Activated naive CD4-positive, alpha-beta T cell treated with Interleukin-2 at 50 U/mL for 16 hours (primary cell): ENCODE results near the gene CCNI2.
A peak's percentile ranks its signal among the peaks of the same experiment; 100 is the strongest.

Experiments used
- DNase-seq: peaks from one replicate; pipeline ENCODE4 v3.0.0-alpha.2; 2020

Gene CCNI2

DNA sequence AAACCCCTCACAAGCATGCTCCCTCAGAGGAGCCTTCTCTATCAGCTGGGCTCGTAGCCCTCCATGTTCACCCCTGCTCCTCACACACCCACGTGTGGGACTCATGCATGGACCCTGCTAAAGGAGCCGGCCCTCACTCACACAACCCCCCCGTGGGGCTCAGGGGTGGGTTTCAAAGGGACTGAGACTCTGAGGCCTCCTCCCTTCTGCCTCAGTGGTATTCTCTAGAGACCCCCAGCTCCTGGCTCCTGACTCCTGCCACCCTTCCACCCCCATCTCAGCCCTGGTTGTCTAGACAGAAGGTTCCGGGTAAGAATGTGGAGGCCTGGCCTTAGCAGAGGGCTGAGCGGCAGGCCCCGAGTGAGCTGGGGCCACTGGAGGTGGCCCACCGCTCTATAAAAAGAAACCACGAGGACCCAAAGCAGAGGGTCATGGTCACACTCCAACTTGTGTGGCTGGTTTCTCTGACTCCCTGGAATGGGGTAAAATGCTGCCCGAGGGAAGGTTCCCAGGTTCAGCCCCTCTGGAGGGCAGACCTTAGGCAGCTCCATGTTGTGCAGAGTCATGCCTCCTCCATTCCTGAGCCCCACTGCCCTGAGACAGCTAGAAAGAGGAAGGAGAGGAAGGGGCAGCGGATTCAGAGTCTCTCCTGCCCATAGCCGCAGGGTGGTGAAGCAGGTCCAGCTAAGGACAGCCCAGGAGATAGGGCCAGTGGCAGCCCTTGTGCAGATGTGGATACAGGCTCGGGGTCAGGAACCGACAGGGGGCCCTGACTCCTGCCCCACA is 19.0 kb downstream of the CCNI2 start:
- DNase-seq: no peak

GRCh38 chr5:132766806-132767055 is 19.5 kb downstream of the CCNI2 start:
- no peak for DNase-seq

- DNase-seq: no peak
Observed at GRCh38 chr5:132767150-132767549, 19.9 kb downstream of the CCNI2 start.

DNA sequence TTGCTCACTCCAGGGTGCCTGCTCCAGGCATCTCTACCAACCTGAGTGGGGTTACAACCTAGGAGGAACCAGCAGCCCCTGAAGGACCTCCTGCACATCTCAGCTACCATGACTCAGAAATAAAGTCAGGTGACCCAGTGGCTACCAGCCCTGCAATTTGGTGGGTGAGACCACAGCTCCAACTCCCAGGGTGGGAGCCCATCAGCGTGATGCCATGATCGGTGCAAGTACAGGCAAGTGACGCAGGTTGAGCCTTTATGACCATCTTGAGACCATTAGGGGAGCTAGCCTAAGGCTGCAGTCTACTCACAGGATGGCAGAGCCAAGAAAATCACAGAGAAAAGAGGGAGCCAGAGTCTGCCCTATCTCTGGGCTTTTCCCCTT is 21.3 kb downstream of the CCNI2 start:
- no peak for DNase-seq

DNA sequence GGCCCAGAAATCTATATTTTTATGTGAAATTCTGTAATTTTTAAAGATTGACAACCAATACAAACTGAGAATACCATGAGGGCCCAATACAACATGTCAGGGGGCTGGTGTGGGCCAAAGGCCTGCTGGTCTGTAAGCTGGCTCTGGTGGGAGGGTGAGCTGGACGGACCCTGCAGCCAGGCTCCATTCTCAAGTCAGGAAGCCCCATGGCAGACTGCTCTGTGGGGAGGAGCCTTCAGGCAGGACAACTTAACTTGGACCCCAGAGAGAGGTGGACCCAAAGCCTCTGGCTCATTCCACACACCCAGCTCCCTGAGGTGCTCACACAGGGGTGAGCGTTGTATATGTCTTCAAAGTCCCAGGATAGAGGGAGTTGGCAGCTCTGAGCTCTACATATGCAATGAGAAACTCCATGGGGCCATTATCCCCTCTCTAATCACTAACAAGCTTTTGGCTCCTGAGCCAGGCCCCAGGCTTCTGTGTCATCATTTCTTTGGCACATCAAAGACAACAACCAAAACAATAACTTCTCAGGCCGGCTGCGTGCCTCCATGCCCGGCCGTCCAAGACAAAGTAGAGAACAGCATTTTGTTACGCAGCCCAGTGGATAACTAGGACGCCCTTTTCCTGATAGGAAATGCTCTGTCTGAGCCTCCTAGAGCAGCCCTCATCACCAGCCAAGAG is 23.4 kb downstream of the CCNI2 start:
- DNase-seq: no peak

DNA sequence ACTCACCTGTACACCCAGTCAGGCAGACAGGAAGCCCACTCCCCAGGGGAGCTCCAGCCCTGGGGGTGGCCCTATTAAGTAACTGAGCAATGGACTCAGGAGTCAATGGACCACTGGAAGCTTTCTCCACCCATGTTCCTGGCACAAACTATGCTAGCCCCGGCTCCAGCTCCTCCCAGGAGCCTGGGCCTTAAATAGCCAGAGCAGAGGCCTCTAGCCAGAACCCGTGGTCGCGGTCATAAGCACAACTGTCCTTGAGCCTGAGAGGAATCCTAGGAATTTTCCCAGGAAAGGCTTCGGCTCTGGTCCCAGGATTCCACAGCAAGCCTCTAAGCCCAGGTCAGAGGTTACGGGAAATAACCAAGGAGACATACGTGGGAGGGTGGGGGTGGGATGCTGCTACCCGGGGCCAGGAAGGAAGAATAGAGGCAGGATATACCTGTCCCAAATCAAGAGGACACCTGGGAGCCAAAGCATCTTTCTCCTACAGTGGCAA is 24.3 kb downstream of the CCNI2 start:
- DNase-seq: no peak

- DNase-seq: no peak
Observed at GRCh38 chr5:132772291-132773070, 25.3 kb downstream of the CCNI2 start.

- no peak for DNase-seq
Observed at GRCh38 chr5:132773114-132773513, 25.9 kb downstream of the CCNI2 start.

DNA sequence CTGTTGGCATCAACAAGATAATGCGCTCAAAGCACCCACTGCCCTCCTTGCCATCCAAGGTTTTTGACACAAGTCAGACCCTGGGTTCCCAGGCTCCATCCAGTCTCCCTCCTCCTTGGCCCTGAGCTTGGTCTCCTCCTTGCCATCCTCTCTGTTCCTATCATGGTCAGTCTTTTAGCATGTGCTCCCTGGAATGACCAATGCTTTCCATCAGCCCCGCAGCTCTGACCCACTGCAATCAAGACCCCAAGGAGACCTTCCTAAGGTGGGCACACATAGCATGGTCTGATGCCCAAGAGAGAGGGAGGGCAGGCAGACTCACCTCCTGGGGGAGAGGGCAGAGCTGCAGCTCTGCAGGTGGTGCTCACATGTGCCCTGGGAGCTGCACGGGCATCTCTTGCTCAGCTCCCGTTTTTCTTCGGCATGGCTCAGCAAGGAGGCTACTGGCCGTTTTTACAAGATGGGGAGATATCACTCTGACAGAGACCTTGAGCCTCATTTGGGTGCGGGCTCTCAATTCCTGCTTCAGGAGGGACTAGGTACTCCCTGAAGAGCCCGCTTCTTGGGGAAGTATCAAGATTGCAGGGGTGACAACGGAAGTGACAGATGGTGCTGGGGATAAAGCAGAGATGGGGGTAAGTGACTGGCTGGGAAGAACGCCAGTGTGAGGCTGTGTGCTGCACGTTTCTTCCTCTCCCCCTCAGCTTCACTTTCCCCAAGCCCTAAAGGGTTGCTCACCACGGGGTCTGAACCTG is 26.6 kb downstream of the CCNI2 start:
- no peak for DNase-seq

- DNase-seq: no peak
Observed at GRCh38 chr5:132774406-132774805, 27.2 kb downstream of the CCNI2 start.

DNA sequence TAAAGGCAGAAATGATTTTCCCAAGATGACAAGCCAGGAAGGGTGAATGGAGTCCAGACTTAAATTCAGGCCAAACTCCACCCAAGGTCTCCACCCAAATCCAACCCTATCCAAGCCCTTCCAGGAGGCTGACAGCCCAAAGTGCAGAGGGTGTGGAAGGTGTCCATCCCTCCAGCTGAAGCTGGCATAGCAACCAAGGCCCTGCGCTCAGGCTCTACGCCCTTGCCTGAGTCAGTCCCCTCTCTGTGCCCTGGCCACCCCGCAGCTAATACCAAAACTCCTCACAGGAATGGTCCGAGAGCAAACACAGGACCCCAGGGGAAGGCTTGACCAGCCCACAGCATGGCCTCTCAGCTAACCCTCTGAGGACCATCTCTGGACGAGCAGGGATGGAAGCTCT is 27.7 kb downstream of the CCNI2 start:
- DNase-seq: no peak

DNA sequence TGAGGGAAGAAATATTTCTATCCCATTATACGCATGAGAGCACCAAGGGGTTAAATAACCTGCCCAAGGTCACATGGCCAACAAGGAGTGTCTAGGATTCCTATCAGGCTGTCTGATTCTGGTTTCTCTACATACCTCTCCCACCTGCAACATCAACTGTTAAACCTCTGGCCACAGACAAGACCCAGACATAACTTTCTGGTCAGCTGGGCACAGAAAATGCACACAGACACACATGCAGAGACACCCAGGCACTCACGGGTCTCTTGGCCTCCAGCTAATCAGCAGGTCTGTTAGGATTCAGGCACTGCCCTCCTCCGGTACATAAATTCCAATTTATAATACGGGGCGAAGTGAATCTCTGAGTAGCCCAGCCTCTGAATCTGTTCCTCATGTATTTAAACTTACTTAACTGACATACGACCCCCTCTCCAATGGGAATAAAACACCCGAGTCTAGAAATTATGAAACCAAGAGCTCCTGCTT is 28.3 kb downstream of the CCNI2 start:
- no peak for DNase-seq

- no peak for DNase-seq
Observed at GRCh38 chr5:132776131-132776937, 29.1 kb downstream of the CCNI2 start.

DNA sequence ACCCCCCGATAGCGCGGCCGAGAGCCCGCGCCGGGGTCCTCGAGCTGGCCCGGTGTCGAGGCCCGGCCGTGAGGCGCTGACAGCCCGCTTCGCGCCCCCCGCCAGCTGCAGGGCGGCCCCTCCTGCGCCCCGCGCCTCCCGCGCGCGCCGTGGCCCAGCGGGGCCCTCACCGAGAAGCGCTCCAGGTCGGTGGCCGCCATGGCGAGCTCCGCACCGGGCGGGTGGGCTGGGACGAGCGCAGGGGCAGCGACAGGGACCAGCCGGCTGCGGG is 29.6 kb downstream of the CCNI2 start:
- DNase-seq: no peak

GRCh38 chr5:132777209-132778069 is 30.2 kb downstream of the CCNI2 start, which contains the start of gene SEPTIN8:
TSS of gene SEPTIN8 (minus strand) at chr5:132777239. CDS start at chr5:132777137, 102 bp downstream.
- peak; percentile 46 for DNase-seq

GRCh38 chr5:132778129-132778528 is 30.9 kb downstream of the CCNI2 start:
- DNase-seq: no peak

DNA sequence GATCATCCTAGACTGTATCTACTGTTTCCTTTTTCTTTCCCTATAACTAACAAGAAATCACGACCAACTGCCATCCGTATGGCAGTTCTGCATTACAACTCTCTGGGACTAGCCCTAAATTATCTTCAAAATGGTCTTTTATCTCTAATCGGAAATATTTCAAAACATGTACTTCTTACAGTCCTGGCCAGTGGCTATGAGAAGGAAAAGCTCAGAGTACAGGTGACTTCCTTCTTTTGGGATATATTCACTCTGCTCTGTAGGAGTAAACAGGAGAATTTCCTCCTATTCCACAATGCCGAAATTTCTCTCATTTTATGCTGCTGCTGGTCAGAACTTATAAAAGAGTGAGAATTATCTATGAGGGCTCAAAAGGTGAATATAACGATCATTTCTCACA is 31.6 kb downstream of the CCNI2 start:
- no peak for DNase-seq

DNA sequence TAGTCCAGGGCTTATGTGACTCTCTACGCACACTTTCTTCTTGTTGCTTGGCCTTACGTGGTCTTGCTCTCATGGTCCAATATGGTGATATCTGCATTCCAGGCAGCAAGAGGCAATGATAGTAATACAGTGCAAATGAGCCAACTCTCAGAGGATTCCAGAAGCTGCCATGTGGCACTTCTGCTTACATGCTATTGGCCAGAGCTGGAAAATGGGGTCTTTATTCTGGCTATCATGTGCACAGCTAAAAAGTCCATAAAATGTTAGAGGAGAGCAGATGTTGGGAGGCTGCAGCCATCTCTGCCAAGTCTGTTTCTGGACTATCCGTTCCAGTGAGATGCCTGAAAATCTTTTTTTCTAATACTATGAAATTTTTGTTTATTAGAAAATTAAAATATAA is 32.7 kb downstream of the CCNI2 start:
- no peak for DNase-seq

DNA sequence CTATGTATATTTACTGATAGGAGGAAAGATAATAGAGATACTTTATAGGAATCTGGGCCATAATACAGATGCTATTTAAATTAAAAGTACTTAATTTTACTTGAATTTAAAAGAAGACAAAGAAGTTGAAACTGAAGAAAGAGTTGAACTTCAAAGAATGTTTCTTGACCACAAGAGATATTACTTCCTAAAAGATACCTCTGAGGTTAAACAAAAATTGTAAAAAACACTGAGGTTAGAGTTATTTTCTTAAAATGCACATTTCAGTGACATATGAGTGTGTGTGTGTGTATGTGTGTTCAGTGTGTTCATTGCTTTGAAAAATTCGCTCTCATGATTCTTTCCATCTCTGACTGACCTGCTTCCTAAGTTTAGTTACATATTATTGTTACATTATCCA is 33.4 kb downstream of the CCNI2 start:
- DNase-seq: no peak

DNA sequence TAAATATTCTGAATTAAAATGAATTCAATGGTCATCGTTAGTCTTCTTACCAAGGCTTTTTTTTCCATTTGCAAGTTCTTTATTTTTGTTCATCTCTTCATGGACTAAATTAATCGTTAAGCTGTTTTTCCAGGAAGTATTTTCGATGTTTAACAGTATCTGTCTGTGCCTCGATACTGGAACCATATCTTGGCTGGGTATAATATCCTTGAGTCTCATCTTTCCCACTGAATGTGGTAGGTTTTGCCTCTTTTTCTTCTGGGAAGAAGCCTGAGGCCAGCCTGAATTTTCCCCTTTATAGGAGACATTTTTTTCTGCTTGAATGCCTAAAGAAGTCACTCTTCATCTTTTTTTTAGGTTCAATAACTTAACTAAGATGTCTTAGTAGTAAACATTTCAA is 33.8 kb downstream of the CCNI2 start:
- DNase-seq: no peak

DNA sequence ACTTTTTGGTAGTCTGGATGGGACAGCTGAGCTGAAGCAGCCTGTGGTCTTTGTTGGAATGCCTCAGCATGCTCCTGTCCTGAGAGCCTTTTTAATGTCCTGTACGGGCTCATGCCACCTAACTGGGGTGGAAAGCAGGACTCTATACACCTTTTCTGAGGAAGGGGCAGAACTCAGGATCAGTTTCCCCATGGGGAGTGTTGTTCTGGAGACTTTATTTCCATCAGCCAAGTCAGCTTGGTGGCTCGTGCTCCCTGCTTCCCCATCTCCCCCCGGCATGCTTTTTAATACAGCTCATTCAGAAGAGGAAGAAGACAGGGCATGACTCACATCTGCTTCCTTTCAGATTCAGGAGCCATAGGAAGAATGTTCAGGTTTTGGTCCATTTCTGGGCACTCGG is 34.9 kb downstream of the CCNI2 start:
- DNase-seq: no peak
